ENCODE results near the gene APLP1.
"Not testable (repeated sequence)": the region's sequence is repeated elsewhere in the genome, so short reads cannot be mapped to it uniquely, and the experiment has no call there.

APLP1 gene

DNA sequence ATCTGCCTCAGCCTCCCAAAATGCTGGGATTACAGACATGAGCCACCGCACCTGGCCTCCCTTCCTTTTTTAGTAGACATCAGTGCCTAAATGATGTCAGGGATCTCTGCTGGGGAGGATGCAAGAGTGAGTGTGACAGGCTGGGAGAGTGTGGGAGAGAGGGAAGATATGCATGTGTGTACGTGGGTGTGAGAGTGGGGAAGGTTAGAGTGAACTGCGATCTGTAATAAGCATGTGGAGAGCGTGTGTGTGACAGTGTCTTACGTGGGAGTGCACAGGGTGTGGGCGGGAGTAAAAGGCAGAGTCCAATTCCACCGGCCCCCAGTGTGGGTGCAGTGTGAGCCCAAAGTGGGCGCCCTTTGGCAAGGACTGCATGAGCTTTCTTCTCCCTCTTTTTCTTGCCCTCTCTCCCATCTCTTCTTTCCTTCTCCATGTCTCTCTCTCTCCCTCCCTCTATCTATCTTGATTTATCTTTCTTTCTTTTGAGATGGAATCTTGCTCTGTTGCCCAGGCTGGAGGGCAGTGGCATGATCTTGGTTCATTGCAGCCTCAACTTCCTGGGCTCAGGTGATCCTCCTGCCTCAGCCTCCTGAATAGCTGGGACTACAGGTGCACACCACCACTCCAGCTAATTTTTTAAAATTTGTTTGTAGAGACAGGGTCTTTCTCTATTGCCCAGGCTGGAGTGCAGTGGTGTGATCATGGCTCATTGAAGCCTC lies 15.2 kb upstream of the APLP1 start:
- DNase-seq: no peak

DNA sequence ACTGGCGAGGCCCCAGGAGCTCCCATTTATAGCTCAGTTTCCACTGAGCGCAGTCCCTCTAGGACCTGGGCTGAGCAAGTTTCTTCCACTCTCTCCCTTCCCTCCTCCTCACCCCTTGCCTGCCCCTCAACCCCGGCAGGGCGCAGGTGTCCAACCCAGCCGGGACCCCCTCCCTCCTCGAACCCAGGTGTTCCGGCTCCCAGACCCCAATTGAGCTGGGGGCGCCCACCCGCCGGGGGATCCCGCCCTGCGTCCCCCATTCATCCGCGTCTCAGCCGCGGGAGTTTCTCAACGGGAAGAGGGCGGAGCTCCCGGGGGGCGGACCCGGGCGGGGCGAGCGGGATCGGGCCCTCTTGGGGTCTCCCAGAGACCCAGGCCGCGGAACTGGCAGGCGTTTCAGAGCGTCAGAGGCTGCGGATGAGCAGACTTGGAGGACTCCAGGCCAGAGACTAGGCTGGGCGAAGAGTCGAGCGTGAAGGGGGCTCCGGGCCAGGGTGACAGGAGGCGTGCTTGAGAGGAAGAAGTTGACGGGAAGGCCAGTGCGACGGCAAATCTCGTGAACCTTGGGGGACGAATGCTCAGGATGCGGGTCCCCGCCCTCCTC lies 11.7 kb upstream of the APLP1 start, which contains the start of gene KIRREL2:
Gene KIRREL2, plus strand, starts transcription at position 366 of the 604 bp plus-strand sequence. Its CDS starts 209 bp downstream, at position 575.
- DNase-seq: peak in 1 of 2 donors; percentile 21

DNA sequence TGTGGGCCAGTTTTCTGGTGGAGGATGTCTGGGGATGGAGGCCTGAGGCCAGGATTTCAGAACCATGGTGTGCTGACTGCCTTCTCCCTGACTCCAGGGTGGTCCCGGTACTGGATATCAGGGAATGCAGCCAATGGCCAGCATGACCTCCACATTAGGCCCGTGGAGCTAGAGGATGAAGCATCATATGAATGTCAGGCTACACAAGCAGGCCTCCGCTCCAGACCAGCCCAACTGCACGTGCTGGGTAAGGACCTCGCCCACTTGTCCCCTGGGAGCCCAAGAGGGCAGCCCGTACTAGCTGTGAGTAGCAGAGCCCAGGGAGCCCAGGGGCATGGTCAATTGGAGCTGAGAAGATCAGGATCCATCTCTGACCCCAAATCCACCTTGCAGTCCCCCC lies 10.1 kb upstream of the APLP1 start:
- DNase-seq: no peak

DNA sequence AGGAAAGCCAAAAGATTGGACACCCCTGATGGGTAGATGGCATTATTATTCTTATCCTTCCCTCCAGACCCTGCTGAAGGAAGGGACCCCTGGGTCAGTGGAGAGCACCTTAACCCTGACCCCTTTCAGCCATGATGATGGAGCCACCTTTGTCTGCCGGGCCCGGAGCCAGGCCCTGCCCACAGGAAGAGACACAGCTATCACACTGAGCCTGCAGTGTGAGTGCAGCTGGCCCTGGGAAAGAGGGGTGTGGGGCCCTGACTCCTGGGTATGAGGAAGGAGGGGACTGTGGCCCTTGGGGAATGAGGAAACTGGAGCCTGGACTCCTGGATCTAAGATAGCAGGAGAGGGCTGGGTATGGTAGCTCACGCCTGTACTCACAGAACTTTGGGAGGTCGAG lies 9.0 kb upstream of the APLP1 start:
- no peak for DNase-seq

DNA sequence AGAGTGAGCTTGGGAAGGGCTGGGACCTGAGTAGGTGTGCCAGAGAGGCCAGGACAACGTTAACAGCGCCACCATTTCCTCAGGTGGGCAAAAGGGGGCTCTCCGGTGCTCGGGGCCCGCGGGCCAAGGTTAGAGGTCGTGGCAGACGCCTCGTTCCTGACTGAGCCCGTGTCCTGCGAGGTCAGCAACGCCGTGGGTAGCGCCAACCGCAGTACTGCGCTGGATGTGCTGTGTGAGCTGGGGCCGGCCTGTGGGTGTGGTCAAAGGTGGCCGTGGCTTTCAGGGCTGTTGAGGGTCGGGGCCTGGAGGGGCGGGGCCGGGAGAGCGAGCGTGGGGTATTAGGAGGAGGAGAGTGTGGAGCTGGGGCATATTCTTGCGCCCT lies 7.9 kb upstream of the APLP1 start:
- no peak for DNase-seq

DNA sequence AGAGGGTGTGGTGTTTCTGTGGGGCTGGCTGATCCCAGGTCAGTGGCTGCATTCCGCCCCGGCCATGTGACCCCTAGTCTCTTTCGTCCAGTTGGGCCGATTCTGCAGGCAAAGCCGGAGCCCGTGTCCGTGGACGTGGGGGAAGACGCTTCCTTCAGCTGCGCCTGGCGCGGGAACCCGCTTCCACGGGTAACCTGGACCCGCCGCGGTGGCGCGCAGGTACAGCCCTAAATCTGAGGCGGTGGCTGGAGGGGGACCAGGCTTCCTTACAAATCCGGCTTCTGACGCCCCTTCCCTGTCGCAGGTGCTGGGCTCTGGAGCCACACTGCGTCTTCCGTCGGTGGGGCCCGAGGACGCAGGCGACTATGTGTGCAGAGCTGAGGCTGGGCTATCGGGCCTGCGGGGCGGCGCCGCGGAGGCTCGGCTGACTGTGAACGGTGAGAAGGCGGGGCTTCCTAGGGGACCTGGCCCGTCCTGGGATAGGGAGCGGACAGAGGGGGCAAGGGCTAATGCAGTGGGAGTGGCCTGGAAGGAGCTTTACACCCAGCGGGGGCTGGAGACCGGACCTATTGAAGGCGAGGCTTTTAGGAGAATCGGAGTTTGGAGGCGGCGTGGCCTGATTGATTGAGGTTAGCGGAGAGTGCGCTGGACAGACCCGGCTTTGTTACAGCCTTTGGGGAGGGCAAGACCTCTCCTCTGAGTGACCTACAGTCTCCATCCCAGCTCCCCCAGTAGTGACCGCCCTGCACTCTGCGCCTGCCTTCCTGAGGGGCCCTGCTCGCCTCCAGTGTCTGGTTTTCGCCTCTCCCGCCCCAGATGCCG lies 7.3 kb upstream of the APLP1 start:
- DNase-seq: no peak

DNA sequence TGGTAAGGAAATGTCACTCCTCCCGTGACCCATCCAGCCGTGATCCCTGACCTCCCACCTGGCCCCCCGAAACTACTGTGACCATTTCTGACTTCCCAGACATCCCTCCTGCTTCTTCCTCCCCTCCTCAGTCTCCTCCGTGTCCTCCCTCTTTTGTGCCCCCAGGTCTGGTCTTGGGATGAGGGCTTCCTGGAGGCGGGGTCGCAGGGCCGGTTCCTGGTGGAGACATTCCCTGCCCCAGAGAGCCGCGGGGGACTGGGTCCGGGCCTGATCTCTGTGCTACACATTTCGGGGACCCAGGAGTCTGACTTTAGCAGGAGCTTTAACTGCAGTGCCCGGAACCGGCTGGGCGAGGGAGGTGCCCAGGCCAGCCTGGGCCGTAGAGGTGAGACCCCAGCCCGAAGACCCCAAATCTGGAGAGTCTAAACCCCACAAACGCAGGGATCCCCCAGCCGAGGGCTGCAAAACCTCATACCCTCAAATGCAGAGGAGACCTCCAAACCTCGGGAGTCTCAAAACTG lies 6.7 kb upstream of the APLP1 start:
- no peak for DNase-seq

DNA sequence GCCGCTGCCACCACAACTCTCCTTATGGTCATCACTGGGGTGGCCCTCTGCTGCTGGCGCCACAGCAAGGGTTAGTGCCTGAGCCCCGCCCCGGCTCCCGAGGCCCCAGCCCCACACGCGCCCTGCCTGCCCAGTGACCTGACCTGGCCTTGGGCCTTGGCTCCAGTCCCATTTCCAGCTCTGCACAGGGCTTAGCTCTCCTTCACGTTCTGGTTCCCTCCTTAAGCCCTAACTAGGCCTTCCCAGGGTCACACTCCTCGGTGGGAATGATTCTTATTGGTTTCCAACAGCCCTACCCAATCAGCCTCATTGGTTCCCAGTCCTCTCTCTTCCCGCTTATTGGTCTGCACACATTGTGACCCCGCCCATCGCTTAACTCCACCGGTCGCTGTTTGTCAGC lies 5.8 kb upstream of the APLP1 start:
- no peak for DNase-seq

DNA sequence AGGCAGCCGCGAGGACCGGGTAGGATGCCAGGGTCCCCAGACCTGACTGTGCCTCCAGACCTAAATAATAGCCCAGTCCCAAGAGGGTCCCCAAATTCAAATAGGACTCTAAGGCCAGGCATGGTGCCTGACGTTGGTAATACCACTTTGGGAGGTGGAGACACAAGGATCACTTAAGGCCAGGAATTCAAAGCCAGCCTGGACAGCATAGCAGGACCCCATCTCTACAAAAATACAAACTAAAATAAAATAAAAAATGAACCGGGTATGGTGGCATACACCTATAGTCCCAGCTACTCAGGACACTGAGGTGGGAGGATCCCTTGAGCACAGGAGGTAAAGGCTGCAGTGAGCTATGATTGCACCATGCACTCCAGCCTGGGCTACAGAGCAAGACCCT lies 5.4 kb upstream of the APLP1 start:
- no peak for DNase-seq

DNA sequence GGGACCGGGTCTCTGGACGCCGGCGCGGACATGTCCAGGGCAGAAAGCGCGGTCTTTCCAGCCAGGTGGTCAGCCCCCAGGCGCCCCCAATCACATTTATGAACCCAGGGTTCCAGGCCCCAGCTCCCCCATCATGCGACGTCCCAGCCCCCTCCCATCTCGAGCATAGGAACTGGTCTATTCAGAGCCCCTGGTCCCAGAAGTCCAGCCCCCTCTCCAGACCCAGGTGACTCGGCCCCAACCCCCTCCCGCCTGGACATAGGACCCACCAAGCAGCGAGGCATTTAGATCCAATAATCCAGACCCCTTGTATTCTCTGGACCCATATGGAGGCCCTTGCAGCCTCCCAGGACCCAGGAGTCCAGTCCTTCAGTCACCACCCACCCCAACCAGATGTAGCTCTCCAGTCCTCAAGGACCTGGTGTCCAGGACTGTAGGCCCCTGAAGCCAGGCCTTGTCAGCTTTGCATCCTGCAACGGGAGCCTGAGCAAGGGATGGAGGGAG lies 501 bp downstream of the APLP1 start:
- DNase-seq: no peak

DNA sequence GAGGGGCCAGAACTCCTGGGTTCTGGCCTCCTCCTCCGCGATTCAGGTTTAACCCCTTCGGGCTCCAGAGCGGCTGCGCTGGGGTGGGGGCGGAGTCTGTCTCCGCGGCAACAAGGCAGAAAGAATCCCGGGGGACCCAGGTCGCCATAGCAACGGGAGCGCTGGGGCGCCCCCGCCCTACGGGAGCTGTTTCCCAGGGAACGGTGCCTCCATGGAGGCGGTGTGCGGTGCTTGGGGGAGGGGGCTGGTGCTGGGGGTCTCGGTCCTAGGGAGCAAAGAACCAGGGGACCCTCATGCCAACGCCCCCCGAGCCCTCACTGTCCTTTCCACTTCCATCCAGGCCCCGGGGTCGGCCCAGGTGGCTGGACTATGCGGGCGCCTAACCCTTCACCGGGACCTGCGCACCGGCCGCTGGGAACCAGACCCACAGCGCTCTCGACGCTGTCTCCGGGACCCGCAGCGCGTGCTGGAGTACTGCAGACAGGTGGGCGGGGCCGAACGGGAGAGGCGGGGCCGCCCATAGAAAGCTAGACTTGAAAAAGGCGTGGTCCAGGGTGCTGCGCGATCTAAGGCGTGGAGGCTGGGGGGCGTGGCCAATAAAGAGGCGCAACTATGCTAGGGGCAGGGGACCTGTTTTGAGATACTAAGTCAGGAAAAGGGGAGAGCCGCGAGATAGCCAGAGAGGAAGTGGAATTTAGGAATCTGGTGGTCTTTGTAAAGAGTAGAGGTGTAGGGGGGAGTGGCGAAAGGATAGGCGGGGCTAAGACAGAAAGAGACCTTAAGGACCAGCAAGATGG lies 1.2 kb downstream of the APLP1 start:
- DNase-seq: peak; percentile 86

DNA sequence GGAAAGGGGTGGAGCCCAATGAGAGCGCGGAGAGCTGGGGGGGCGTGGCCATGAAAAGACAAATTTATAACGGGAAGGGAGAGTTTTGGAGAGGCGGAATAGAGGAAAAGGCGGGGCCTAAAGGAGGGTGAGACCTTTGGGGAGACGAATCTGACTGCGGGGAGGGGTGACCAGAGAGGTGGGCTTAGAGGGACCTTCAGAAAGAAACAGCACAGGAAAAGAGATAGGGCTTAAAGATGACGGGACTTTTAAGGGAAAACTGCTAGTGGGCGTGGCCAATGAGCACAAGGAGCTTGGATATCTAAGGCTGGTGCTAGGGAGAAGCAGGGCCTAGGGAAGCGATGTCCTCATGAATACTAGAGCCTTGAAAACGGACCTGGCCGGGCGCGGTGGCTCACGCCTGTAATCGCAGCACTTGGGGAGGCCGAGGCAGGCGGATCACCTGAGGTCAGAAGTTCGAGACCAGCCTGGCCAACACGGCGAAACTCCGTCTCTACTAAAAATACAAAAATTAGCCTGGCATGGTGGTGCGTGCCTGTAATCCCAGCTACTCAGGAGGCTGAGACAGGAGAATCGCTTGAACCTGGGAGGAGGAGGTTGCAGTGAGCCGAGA lies 1.9 kb downstream of the APLP1 start:
- DNase-seq: not testable (repeated sequence)

DNA sequence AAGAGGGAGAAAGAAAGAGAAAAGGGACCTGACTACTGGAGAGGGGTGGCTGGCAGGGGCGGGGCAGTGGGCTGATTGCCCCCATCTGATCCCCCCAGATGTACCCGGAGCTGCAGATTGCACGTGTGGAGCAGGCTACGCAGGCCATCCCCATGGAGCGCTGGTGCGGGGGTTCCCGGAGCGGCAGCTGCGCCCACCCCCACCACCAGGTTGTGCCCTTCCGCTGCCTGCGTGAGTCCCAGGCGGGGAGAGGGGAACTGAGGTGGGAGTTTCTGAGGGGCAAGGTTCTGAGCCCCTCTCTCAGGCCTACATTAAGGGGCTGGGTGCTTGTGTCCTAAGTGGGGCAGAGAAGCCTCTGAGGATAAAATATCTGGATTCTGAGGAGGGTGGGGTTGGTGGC lies 2.4 kb downstream of the APLP1 start:
- DNase-seq: no peak

DNA sequence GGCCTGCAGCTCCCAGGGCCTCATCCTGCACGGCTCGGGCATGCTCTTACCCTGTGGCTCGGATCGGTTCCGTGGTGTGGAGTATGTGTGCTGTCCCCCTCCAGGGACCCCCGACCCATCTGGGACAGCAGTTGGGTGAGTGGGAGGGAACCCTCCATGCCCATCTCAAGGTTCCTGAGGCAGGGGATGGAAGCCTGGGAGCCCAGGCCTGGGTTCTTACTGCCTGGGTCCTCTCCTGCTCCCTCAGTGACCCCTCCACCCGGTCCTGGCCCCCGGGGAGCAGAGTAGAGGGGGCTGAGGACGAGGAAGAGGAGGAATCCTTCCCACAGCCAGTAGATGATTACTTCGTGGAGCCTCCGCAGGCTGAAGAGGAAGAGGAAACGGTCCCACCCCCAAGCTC lies 3.2 kb downstream of the APLP1 start:
- DNase-seq: no peak

DNA sequence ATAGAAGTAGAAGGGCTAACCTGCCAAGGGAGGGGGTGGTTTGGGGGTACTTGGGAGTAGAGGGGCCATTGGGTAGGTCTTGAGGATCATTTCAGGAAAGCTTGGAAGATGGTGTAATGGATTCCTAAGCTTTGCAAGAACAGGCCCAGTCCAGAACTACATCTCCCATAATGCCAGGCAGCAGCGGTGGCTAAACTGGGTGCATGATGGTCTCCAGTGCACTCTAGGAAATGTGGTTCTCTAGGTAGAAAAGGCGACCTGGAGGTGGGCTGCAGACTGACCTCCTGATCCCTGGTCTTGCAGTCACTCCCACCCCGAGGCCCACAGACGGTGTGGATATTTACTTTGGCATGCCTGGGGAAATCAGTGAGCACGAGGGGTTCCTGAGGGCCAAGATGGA lies 3.8 kb downstream of the APLP1 start:
- no peak for DNase-seq

DNA sequence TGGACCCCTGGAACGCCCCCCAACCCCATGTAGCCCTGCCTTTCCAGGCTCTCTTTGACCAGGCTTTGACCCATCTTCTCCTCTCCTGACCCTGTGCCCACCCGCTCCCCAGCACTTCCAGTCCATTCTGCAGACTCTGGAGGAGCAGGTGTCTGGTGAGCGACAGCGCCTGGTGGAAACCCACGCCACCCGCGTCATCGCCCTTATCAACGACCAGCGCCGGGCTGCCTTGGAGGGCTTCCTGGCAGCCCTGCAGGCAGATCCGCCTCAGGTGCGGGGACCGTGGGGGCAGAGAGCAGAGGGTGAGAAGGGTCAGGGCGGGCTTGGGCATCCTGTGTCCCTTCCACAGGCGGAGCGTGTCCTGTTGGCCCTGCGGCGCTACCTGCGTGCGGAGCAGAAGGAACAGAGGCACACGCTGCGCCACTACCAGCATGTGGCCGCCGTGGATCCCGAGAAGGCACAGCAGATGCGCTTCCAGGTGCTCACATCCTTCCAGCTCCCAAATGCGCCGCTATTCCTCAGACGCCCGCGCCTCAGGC lies 6.1 kb downstream of the APLP1 start:
- DNase-seq: no peak

DNA sequence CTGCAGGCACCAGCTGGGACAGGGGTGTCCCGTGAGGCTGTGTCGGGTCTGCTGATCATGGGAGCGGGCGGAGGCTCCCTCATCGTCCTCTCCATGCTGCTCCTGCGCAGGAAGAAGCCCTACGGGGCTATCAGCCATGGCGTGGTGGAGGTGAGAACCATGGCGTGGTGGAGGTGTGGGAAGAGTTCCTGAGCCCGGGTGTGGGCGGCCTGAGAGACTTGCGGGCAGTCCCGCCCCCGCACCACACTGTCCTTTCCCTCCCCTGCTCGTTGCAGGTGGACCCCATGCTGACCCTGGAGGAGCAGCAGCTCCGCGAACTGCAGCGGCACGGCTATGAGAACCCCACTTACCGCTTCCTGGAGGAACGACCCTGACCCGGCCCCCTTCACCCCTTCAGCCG lies 10.7 kb downstream of the APLP1 start:
- no peak for DNase-seq

DNA sequence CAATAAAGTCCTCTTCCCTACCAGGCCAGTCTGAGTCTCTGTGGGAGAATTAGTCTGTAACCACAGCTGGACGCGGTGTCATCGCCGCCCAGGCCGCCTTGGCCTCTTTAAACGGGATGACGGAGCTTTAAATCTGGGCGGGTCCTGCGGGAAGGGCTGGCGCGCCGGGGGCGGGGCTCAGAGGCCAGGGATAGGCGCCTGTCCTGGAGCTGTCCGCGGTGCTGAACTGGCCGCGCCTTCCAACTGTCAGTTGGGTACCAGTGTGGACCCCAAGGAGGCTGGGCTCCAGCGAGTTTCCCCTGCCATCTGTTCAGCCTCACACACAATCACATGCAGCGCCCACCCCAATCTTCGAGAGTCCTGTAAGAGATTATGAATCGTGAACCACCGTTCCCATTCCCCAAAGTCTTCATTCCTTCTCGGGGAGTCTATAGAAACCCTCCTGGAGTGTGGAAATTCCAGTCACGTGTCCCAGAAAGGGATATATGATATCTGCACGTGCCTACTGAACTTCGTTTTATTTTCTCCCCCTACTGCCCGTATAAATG lies 11.5 kb downstream of the APLP1 start:
- DNase-seq: peak; percentile 72 to 77

DNA sequence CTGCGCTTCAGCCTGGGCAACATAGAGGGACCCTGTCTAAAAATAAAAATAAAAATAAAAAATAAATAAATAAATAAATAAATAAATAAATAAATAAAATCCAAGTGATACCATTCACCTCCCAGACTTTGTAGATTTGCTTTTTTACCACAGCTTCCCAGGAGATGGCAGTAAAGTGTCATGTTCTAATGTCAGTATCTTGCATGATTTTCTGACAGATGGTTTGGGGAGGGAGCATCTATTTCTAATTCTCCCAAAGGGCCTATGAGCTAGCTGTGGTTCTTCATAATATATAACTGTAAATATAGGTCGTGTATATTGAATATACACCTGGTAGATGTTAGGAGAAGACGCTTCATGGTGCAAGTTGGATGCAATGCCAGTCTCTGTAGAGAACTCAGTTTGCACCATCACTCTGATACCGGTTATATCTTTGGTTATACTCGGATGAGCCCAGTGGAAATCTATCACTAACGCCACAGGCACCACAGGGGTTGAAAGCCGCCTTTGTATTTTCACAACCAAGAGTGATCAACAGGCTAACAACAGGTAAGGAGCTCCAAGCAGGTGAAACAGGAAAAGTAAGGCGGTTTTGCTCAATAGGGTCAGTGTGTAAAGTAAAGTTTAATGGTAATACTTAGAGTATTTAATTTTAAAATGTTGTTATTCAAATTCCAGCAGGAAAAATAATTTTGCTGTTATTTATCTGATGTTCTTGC lies 13.9 kb downstream of the APLP1 start:
- peak; percentile 53 to 85 for DNase-seq

DNA sequence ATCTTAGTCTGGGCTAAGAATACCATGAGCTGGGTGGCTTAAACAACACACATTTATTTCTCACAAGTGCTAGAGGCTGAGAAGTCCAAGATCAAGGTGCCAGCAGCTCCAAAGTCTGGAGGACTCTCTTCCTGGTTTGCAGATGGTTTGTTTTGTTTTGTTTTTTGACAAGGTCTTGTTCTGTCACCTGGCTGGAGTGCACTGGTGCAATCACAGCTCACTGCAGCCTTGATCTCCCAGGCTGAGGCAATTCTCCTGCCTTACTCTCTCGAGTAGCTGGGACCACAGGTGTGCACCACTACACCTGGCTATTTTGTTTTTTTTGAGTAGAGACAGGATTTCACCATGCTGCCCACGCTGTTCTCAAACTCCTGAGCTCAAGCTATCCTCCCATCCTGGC lies 15.5 kb downstream of the APLP1 start:
- DNase-seq: no peak

DNA sequence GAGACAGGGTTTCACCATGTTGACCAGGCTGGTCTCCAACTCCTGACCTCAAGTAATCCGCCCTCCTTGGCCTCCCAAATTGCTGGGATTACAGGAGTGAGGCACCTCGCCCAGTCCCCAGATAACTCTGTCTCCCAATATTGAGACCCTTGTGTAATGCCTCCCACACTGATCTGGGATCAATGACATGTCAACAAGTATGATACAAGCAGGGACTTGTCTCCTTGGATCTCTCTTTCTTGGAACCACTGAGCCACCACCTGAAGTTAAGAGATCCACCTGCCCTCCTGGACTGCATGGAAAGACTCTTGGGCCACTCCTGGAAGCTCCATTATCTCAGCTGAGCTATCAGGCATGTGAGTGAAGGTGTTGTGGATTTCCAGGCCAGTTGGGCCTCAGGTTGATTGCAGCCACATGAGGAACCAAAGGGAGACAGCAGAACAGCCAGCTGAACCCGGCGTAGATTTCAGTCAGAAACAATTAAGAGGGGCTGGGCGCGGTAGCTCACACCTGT lies 16.9 kb downstream of the APLP1 start:
- DNase-seq: no peak

All from CD4-positive, alpha-beta T cell treated with Interferon alpha-2 for 1 hour (primary cell).